ENCODE measurements around the gene SLC34A3. TPM values are rescaled to one million over a fixed set of nuclear protein-coding genes. Genes with fewer than 3 reads are reported as not detected.
A peak's percentile ranks its signal among the peaks of the same experiment; 100 is the strongest.

Gene SLC34A3
- total RNA-seq, 1 donor from 2014 or later: not detected

- DNase-seq (ENCODE audit: low read depth, low spot score): no peak
Measured at GRCh38 chr9:137275588-137276472, 45.1 kb downstream of the SLC34A3 start.

- no peak for DNase-seq (ENCODE audit: low read depth, low spot score)
Measured at GRCh38 chr9:137276473-137277328, 46.0 kb downstream of the SLC34A3 start.

- peak; percentile 76 for DNase-seq (ENCODE audit: low read depth, low spot score)
Measured at GRCh38 chr9:137277329-137278041, 46.8 kb downstream of the SLC34A3 start, which contains the start of gene TOR4A. TSS of gene TOR4A (plus strand) at chr9:137277726. CDS start at chr9:137278690, 964 bp downstream.

GRCh38 chr9:137278061-137278701 lies 47.5 kb downstream of the SLC34A3 start:
- no peak for DNase-seq (ENCODE audit: low read depth, low spot score)

GRCh38 chr9:137278721-137279711 lies 48.3 kb downstream of the SLC34A3 start:
- DNase-seq (ENCODE audit: low read depth, low spot score): no peak

- no peak for DNase-seq (ENCODE audit: low read depth, low spot score)
Measured at GRCh38 chr9:137279741-137280473, 49.2 kb downstream of the SLC34A3 start.

- no peak for DNase-seq (ENCODE audit: low read depth, low spot score)
Measured at GRCh38 chr9:137280474-137281344, 50.0 kb downstream of the SLC34A3 start.

GRCh38 chr9:137281345-137282116 lies 50.8 kb downstream of the SLC34A3 start:
- DNase-seq (ENCODE audit: low read depth, low spot score): no peak

Other genes starting within 250 kb of the SLC34A3 start
- gene LCNL1, start 247.9 kb upstream of the SLC34A3 start, total RNA-seq: not detected in 2 replicates
- 17.8 and 18.0 TPM in 2 replicates for gene PAXX, start 238.5 kb upstream of the SLC34A3 start, total RNA-seq
- 0.33 and 0.46 TPM in 2 replicates for gene CLIC3, start 234.3 kb upstream of the SLC34A3 start, total RNA-seq
- gene ABCA2, start 202.7 kb upstream of the SLC34A3 start, total RNA-seq: 7.9 and 15.7 TPM in 2 replicates
- gene FUT7, start 198.8 kb upstream of the SLC34A3 start, total RNA-seq: not detected in 2 replicates
- 31.2 and 33.0 TPM in 2 replicates for gene NPDC1, start 184.7 kb upstream of the SLC34A3 start, total RNA-seq
- not detected in 2 replicates for gene ENTPD2, start 176.8 kb upstream of the SLC34A3 start, total RNA-seq
- 17.6 and 31.1 TPM in 2 replicates for gene SAPCD2, start 160.3 kb upstream of the SLC34A3 start, total RNA-seq
- 15.4 and 17.0 TPM in 2 replicates for gene UAP1L1, start 153.4 kb upstream of the SLC34A3 start, total RNA-seq
- gene MAN1B1, start 143.9 kb upstream of the SLC34A3 start, total RNA-seq: 58.1 and 76.7 TPM in 2 replicates
- gene DPP7, start 116.2 kb upstream of the SLC34A3 start, total RNA-seq: 73.7 and 133 TPM in 2 replicates
- 0.04 and 0.26 TPM in 2 replicates for gene GRIN1, start 91.7 kb upstream of the SLC34A3 start, total RNA-seq
- not detected in 2 replicates for gene LRRC26, start 60.9 kb upstream of the SLC34A3 start, total RNA-seq
- gene TMEM210, start 58.8 kb upstream of the SLC34A3 start, total RNA-seq: not detected in 2 replicates
- 24.4 and 30.5 TPM in 2 replicates for gene ANAPC2, start 42.3 kb upstream of the SLC34A3 start, total RNA-seq
- gene SSNA1, start 42.2 kb upstream of the SLC34A3 start, total RNA-seq: 107 and 115 TPM in 2 replicates
- gene TPRN, start 30.2 kb upstream of the SLC34A3 start, total RNA-seq: 5.1 and 6.4 TPM in 2 replicates
- gene TMEM203, start 25.3 kb upstream of the SLC34A3 start, total RNA-seq: 26.1 and 34.2 TPM in 2 replicates
- 3.5 and 4.2 TPM in 2 replicates for gene NDOR1, start 25.2 kb upstream of the SLC34A3 start, total RNA-seq
- 0.07 and 0.33 TPM in 2 replicates for gene RNF208, start 8.7 kb upstream of the SLC34A3 start, total RNA-seq
- gene CYSRT1, start 5.7 kb upstream of the SLC34A3 start, total RNA-seq: 0.11 and 0.46 TPM in 2 replicates
- gene RNF224, start 3.4 kb upstream of the SLC34A3 start, total RNA-seq: 0.07 TPM in 2 replicates
- gene TUBB4B, start 10.4 kb downstream of the SLC34A3 start, total RNA-seq: 279 and 476 TPM in 2 replicates
- not detected in 2 replicates for gene STPG3, start 20.4 kb downstream of the SLC34A3 start, total RNA-seq
- gene NELFB, start 24.4 kb downstream of the SLC34A3 start, total RNA-seq: 78.1 and 78.6 TPM in 2 replicates
- gene TOR4A, start 46.8 kb downstream of the SLC34A3 start, total RNA-seq: 28.9 and 35.3 TPM in 2 replicates
- gene NRARP, start 71.4 kb downstream of the SLC34A3 start, total RNA-seq: 14.0 and 16.0 TPM in 2 replicates
- gene EXD3, start 192.3 kb downstream of the SLC34A3 start, total RNA-seq: 14.2 and 24.3 TPM in 2 replicates
- gene NOXA1, start 192.5 kb downstream of the SLC34A3 start, total RNA-seq: 0.11 and 0.66 TPM in 2 replicates
- gene ENTPD8, start 210.5 kb downstream of the SLC34A3 start, total RNA-seq: 0.04 and 0.07 TPM in 2 replicates
- gene NSMF, start 228.4 kb downstream of the SLC34A3 start, total RNA-seq: 20.6 and 23.9 TPM in 2 replicates

Data from pulmonary artery endothelial cell (primary cell).